Measurements from ENCODE around the gene AICDA.

The AICDA gene

GRCh38 chr12:8606890-8607289 lies 5.8 kb downstream of the AICDA start:
- TF ChIP-seq, protein P1, sequence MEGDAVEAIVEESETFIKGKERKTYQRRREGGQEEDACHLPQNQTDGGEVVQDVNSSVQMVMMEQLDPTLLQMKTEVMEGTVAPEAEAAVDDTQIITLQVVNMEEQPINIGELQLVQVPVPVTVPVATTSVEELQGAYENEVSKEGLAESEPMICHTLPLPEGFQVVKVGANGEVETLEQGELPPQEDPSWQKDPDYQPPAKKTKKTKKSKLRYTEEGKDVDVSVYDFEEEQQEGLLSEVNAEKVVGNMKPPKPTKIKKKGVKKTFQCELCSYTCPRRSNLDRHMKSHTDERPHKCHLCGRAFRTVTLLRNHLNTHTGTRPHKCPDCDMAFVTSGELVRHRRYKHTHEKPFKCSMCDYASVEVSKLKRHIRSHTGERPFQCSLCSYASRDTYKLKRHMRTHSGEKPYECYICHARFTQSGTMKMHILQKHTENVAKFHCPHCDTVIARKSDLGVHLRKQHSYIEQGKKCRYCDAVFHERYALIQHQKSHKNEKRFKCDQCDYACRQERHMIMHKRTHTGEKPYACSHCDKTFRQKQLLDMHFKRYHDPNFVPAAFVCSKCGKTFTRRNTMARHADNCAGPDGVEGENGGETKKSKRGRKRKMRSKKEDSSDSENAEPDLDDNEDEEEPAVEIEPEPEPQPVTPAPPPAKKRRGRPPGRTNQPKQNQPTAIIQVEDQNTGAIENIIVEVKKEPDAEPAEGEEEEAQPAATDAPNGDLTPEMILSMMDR (IDR thresholded peaks at IDR 0.05; ENCODE audit: low read depth, low read length) = no peak
- no peak overlapping the region for H3K4me3 ChIP-seq (ENCODE audit: low read depth, low read length)

DNA sequence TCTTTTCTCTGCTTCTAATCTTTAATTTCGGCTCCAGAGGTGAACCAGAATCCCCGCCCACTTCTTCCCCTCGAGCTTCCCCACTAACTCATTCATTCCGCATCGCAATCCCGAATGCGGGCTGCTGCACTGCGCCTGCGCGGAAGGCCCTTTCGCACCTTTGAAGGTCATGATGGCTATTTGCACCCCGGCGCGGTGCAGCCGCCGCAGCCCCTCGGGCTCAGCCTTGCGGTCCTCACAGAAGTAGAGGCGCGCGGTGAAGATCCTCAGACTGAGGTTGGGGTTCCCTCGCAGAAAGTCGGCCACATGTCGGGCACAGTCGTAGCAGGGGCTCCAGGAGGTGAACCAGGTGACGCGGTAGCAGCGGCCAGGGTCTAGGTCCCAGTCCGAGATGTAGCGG lies 7.6 kb downstream of the AICDA start:
- TF ChIP-seq, protein P1 (IDR thresholded peaks at IDR 0.05; ENCODE audit: low read depth, low read length) = no peak
- H3K4me3 ChIP-seq (ENCODE audit: low read depth, low read length) = no peak overlapping the region

GRCh38 chr12:8603856-8604255 lies 8.8 kb downstream of the AICDA start:
- TF ChIP-seq, protein P1 (IDR thresholded peaks at IDR 0.05; ENCODE audit: low read depth, low read length) = no peak
- no peak overlapping the region for H3K4me3 ChIP-seq (ENCODE audit: low read depth, low read length)

- H3K4me3 ChIP-seq (ENCODE audit: low read depth, low read length) = no peak overlapping the region
- TF ChIP-seq, protein P1 (IDR thresholded peaks at IDR 0.05; ENCODE audit: low read depth, low read length) = no peak
Measured at GRCh38 chr12:8603286-8603685, 9.4 kb downstream of the AICDA start.

DNA sequence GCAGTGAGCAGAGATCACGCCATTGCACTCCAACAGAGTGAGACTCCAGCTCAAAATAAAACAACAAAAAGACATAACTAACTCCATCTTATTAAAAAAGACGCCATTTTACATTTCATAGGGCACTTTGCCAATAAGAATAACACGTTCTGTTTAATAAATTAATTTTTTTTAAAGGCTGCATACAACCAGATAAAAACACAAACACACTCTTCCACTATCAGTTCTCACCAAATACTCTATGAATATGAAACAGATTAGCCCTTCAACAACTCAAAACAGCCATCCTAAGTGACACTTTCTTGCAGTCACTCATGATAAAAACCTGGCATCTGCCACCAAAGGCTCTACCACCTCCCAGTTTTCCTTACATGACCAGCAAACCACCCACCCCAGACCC lies 16.1 kb downstream of the AICDA start:
- no peak overlapping the region for H3K4me3 ChIP-seq (ENCODE audit: low read depth, low read length)
- TF ChIP-seq, protein P1 (IDR thresholded peaks at IDR 0.05; ENCODE audit: low read depth, low read length) = no peak

- TF ChIP-seq, protein P1 (IDR thresholded peaks at IDR 0.05; ENCODE audit: low read depth, low read length) = no peak
Measured at GRCh38 chr12:8594072-8594471, 18.6 kb downstream of the AICDA start.

GRCh38 chr12:8593246-8593645 lies 19.4 kb downstream of the AICDA start:
- H3K4me3 ChIP-seq (ENCODE audit: low read depth, low read length) = no peak overlapping the region
- TF ChIP-seq, protein P1 (IDR thresholded peaks at IDR 0.05; ENCODE audit: low read depth, low read length) = no peak

More at GRCh38 chr12:8594072-8594471, 18.6 kb downstream of the AICDA start:
- no peak overlapping the region for H3K4me3 ChIP-seq (ENCODE audit: low read depth, low read length)

All from WI38 (cell line).